Kidney capillary endothelial cell (primary cell): Measurements from ENCODE around the gene HMMR.

Source experiments
- DNase-seq: peaks from one replicate; pipeline ENCODE4 v3.0.0-alpha.2; 2018; ENCODE audit warnings: low spot score

The HMMR gene

DNA sequence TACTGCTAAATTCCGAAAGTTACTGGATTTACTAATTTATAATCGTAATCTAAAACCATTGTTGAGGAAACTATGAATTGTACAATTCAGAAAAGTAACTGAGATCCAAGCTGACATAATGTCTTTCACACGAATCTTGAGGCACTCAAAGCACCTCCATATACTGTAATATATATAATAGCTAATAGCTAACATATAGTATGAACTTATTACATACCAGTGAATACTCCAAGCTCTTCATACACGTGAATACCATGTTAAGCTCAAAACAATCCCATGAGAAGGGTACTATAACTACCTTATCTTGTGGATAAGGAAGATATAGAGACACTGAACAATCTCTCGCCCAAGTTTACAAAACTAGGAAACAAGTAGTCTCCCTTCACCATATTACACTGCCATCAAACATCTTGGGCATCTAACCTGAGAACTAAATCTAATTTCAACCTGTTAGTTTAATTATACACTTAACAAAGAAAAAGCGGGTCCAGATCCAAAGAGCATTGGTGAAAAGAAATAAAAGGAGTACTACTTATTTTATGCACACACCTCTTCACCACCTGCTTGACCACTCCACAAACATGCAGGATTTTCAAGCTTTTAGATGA is 1.6 kb upstream of the HMMR start:
- DNase-seq: no peak

DNA sequence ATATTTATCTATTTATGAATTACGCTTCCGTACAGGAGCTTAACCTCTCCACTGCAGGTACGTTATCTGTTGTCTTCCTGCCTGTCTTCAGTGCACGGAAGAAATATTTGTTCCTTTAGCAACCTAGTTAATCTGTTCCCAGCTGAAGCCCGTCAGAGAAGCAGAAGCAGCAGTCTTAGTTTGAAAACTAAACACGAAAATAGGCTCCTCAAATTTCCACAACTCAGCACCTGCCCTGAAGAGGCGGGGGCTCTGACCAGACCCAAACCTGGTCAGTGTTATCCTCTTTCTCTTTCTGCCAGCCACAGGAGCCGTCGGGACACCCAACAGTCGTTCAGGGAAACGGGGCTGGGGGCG is 992 bp upstream of the HMMR start:
- no peak for DNase-seq

DNA sequence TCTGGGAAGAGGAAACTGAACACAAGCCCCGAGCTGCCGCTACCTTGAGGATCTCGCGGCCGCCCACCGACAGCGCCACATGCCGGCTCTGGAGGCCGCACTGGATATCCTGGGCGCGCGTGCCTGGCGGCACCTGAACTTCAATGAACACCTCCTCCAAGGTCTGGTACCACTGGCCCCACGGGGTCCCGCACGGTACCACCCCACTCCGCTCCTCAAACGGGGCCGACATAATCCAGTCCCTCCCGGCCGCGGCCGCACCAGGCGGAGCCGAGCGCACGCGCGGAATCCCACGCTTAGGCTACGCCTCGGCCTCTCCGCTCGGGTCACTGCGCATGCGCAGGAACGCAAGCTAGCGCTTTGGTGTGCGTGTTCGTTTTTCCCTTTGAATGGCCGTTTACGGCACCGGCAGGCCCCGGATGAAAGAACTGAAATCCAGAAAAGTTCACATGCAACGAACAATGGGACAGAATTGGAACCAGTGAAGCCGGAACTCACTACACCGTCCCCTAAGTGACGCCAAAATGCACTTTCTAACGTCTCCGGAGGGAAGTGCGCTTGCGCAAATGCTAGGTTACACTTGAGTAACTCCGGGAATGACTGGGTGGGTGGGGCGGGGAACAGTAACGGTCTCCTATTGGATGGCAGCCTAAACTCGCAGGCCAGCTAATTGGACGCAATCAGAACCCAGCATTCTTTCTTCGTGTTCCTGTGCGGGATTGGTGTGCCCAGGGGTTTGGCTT is 442 bp upstream of the HMMR start, which contains the start of gene NUDCD2:
Gene NUDCD2, minus strand, starts transcription at position 284 of the 743 bp plus-strand sequence. Its CDS starts 52 bp downstream, at position 232.
- peak; percentile 96 for DNase-seq

DNA sequence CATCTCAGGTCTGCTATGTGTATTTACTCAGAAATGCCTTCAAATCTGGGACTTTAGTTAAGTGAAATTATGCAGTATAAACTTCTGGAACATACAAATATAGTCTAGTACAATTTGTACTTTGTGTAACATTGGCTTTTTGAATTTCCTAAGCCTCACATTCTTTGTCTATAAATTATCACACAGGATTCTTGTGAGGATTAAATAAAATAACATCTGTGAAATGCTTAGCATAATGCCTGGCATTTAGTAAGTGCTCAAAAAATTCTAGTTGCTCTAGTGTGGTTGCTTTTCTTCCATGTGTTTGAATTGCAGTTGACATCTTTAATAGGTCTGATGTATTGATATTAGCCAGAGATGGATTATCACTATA is 2.6 kb downstream of the HMMR start:
- DNase-seq: no peak

DNA sequence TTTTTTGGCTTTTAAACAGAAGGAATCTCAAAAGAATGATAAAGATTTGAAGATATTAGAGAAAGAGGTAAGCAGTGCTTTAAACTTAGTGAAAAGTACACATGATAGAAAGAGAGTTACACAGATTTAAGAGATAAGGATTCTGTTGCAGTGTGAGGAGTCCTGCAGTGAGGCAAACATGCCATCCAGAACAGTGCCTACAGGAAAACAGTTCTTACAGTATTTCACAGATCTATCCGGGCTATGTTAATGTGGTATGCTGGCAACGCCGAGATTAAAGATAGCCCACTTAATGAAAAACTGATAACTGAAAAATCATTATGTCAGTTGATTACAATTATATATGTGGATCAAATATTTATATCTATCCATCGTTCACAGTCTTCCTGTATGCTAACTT is 7.2 kb downstream of the HMMR start:
- no peak for DNase-seq

DNA sequence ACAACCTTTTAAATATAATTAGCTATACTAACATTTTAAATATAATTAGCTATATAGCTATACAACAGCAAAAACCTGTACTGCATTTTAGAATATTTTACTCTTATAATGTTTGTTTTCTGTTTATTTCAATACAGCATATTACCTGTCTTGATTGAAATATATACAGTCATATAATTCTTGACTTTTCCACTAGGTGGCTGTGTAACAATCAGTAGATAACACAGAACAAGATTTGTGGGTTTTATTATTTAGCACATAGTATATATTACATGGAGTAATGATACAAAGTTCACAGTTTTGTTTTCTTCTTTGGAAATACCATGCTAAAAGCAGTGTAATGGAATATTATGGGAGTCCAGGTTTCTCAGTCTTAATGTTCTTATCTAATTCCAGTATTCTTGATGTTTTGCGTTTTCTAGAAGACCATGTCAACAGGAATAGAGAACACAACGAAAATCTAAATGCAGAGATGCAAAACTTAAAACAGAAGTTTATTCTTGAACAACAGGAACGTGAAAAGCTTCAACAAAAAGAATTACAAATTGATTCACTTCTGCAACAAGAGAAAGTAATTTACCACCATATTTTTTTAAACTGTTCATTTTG is 13.3 kb downstream of the HMMR start:
- peak; percentile 32 for DNase-seq

DNA sequence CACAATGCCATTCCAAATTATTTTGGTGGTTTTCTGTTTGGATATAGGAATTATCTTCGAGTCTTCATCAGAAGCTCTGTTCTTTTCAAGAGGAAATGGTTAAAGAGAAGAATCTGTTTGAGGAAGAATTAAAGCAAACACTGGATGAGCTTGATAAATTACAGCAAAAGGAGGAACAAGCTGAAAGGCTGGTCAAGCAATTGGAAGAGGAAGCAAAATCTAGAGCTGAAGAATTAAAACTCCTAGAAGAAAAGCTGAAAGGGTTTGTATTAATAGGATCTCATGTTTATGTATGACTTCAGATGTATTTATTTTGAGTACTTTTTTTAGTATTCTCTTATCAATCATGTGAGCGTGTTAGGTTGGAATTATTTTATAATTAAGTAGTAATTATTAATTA is 15.0 kb downstream of the HMMR start:
- DNase-seq: no peak

DNA sequence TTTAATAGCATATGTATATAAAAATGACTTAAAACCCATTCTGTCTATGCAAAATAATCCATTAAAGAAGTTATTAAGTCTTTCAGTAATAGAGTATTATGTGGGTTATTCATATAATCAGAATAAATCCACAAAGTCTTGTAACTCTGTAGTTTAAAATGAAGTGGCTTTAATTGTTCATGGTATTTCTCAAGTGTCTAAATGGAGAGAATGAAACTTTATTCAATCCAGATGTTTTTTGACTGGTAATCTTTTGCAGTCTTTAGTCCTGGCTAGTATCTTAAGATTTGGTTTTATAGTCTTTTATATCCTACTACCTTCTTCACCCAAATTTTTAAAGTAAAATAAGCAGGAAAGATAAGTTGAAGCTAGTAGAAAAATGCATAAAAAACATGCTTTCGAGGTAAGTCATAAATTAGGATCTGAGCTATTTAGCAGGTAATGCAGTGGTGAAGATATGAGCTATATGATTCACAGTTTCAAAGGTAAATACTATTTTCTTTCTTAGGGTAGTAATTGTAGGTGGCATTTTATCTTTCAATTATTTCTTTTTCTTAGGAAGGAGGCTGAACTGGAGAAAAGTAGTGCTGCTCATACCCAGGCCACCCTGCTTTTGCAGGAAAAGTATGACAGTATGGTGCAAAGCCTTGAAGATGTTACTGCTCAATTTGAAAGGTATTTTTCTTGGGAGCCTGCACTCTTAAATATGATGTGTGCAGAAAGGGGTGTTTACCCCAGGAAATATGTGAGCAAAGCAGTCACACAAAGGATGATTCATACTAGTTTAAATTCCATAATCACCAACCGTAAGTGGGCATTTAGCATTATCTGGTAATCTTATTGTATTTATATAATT is 17.9 kb downstream of the HMMR start:
- DNase-seq: peak; percentile 27

DNA sequence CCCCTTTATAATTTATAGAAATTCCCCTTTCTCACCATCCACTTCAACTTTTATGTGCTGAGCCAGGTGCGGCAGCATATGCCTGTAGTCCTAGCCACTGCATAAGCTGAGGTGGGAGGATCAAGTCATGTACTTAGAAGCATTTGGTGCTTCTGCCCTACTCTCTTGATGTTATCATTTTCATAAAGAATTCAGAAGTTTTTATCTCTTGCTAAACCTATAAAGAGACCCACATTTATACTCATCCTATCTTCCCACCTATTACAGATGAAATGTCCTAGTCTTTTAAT is 18.5 kb downstream of the HMMR start:
- no peak for DNase-seq

DNA sequence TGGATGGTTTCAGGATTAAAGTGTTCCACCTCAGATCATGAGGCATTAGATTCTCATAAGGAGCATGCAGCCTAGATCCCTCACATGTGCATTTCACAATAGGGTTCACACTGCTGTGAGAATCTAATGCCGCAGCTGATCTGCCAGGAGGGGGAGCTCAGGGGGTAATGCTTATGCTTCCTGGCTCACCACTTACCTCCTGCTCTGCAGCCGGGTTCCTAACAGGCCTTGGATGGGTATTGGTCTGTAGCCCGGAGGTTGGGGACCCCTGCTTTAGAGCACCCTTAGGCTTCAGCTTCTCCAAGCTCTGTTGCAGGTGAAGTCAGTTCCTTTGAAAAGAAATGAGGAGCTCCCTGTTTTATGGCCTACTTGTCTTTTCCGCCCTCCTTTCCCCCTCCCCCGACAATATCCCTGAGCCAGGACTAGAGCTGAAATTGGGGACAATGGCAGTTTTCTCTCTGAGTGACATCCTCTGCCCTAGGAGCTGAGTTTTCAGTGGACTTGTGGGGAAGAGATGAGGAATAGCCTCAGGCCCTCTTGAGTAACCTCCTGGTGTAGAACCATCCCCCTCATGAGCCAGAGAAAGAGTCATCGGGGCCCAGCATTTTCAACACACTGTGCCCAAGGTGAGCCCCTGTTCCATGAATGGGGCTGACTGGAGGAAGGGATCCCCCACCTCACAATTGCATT is 28.8 kb downstream of the HMMR start:
- DNase-seq: no peak

DNA sequence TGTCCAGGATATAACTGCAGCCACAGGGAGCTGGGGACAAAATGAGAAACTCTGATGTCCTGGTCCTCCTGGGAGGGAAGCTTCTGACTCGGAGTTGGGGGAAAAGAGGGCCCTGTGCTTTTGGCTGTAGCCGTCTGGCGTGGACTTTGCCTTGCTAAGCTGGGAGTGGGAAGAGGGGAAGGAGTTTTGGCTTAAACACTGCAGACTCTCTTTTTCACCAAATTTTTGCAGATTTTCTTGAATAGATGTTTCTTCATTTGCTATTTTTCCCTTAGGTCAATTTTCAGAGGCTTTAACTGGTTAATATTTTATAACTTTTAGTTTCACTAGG is 29.3 kb downstream of the HMMR start:
- DNase-seq: no peak

DNA sequence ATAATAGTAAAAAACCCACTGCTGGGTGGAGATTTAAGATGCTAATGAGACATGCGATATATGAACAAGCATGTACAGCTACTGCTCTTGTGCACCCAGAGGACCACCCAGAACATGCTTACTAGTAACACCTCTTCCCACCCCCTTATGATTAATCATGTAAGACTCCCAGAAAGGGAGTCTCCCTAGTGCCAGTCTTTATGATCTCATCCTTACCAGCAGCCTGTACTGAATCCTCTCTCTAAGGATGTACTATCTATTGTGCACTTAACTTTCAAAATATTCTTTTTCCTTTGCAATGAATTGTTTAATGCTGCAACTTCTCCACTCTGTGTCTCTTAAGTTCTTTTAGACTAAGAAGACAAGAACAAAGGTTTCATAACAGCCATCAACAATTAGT is 35.9 kb downstream of the HMMR start:
- DNase-seq: no peak

DNA sequence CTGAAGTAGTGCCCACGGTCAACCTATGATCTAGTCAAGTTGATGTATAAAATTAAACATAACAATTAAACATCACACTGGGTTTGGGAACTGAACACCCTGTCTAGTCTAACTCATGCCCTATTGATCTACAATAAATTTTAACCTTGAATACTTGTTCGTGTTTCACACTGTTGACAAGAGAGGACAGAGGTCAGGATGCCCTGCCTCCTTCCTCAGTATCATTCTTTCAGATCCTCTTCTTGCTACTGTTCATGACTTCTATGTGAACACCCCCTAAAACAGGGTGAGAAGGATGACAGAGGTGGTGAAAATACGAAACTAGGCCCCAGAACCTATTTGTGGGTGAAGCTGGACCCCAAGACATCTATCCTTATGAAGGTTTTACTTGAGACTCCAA is 36.9 kb downstream of the HMMR start:
- no peak for DNase-seq

DNA sequence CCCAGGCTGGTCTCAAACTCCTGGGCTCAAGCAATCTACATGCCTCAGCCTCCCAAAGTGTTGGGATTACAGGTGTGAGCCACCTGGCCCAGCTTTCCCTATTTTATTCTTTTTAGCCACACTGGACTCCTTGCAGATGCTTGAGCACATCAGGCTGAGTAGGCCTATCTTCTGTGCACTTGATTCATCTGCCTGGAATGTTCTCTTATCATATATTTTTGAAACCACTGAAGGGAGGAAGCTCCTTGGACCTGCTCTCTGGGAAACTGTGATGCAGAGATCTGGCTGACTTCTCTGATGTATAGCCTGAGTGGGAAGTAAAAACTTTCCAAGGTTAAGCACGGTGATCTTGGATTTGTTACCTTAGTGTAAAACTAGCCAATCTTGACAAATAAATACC is 38.5 kb downstream of the HMMR start:
- DNase-seq: no peak

DNA sequence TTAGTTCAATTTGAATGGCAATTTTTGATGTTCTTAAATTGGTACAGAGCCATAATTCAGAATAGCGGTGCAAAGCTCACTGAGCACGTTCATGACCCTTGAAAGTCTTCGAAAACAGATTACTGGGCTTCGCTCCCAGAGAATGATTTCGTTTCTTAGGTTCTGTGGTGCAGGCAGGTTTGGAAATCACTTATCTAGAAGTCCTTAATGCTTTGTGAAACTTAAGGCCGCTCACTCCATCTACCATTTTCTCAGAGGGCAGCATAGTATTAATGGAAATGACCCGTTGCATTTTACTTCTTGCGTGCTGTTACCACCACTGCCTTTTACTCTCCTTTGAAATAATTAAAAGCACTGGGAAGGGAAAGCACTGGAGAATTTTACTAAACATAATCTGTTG is 42.1 kb downstream of the HMMR start:
- no peak for DNase-seq

DNA sequence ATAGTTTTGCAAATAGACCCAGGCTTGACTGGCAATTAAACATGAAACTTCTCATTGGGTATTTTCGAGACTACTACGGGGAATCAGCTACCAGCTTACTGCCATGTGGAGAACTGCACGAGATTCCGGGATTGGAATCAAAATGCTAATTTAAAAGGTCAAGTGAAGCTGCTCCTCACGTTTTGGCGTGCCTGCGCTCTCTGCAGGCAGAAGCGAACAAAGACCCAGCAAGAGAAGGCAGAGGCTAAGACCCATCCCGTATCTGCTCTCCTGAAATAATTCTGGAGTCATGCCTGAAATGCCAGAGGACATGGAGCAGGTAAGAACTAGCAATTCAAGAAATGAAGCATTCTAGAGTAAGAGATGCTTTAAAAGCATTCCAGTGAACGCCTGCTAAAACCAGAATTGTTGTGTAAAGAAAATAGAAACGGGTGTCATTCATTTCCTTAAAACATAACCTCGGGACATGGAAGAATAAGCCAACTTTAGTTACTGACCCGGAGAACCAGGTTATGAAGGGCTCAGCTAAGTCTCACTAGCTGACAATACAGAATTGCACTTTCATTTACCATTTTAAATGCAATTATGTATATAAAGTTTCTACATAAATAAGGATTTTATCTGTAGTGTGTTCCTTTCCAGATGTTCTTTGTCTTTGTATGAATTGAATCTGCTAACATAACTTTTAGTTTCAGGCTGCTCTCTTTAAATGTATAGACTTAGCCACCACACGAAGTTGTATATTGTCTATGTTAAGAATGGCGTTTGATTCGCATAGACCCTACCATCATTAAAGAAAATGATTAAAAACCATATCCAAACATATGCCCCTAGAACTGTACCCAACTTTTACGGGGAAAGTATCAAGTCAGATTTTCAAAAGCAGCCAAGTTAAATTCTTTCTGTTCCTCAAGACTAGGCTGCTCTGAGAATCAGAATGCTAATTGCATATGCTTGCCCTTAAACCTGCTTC is 43.0 kb downstream of the HMMR start:
- peak; percentile 74 for DNase-seq

DNA sequence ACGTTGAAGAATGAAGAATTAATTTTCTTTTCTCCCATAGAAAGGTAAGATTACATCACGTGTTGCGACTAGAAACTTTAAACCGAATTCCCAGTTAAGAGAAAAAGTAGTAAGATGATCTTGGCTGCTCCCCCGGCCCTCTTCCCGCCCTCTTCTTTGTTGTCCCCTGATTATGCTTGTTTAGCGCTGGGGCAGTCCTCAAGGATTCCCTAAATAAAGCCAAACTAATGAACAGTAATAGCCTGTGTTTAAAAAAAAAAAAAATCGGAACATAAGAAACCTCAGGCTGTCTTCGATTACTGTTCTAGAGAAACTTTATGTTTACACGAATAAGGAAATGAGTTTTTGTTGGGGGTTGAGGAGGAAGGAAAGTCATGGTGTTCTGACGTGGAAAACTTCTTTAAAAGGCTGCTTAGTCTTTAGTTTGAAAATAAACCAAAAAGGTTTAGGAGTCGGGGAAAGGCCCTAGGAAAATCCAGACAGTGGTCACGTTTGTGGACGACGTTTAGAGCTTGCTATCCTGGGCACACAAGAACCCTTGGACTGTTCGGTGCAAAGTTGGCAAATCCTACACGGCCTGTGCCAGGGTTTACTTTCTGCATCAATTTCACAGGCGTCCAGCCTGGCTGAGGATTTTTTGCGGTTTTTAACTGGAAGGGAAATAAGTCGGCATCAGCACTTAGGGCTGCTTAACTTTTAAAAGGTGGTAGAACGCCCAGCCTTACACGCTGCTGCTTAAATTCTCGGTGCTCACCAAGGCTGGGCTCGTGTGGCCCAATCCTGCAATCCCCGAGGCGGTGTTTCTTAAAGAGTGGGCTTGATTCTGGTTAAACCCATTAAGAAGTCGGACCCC is 43.9 kb downstream of the HMMR start:
- DNase-seq: peak; percentile 46

DNA sequence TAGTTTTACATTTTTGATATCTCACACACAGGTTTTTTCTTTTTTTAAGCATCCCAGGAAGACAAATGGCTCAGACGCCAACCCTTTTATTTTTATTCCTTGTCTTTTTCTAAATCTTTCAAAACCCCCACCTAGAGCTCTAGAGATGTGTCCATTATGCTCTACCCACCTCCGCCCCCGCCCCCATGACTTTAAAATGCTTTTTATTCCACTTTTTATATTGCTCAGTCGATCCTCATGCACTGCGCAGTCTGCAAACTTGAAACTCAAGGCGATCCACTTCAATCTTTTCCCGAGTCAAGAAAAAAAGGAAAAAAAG is 44.6 kb downstream of the HMMR start:
- no peak for DNase-seq

DNA sequence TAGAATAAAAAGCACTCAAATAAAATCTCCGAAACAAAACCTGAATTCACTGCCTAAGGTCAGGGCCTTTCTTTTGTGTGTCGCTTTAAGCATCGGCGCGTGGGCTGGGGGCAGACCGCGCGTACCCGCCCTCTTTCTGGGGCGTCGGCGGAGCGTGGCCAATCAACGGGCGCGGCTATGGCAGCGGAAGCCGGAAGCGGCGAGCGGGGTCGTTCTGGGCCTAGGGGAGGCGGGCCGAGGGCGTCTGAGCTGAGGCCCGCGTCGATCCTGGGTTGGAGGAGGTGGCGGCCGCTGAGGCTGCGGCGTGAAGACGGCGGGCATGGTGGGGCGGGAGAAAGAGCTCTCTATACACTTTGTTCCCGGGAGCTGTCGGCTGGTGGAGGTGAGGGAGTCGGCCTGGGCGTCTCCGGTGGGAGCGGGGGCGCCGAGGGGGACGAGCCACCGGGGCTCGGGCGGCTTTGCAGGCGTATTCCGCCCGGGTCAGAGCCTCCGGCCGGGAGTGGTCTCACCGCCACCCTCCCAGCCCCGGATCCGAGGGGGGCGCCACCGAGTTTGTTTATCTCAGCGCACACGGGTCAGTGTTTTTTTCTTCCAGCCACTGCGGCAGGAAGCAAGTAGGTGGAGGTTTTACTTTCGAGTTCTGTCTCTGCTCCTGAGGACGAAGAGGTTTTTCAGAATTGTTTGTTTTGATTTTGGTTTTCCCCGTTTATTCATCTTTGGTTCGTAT is 45.1 kb downstream of the HMMR start, which contains the start of gene MAT2B:
Gene MAT2B, plus strand, starts transcription at position 252 of the 727 bp plus-strand sequence. Its CDS starts 68 bp downstream, at position 320.
- peak; percentile 94 for DNase-seq

DNA sequence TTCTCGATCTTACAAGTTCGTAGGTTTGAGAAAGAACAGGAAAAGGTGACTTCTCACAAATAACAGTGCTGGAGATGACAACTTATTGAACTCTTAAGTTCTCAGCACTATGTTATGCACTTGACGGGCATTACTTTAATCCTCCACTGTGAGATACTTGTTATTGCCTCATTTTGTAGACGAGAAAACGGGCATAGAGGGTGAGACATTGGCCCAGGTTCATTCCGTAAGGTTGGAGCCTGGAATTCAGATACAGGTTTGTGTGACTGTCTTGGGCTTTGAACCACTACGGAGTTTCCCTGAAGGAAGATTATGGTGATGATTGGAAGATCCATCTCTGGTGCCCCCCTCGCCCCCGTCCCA is 45.6 kb downstream of the HMMR start:
- no peak for DNase-seq
